PC-9 (cell line): Measurements from ENCODE around the gene THAP10. TPM values are rescaled to one million over a fixed set of nuclear protein-coding genes. Genes with fewer than 3 reads are reported as not detected.

Experiments used
- BruUV-seq: library from RNA; stranded (reverse); fragments of 400-500 nt; replicated peaks from 2 replicates; lab custom pipeline; 2021; lab: Mats Ljungman, UMichigan
- CTCF ChIA-PET: fragments of 300-600 bp; sonication (Branson Sonifier 250); formaldehyde crosslinking; loops from one replicate; lab custom pipeline; 2022; ENCODE audit warnings: antibody characterized with exemption; lab: Charles Lee
- POLR2A ChIA-PET: fragments of 300-600 bp; sonication (Branson Sonifier 250); formaldehyde crosslinking; loops from one replicate; lab custom pipeline; 2022; ENCODE audit warnings: antibody characterized with exemption; ENCODE audit not compliant: unreplicated experiment; lab: Charles Lee
- DNase-seq, 2 experiments: peaks; one replicate each; pipeline versions ENCODE4 v3.0.0 to v3.0.0-alpha.2; 2015 to 2022; ENCODE audit warnings: mixed read lengths in 1 of 2
- H2AFZ ChIP-seq: fragments of 200-600 bp; sonication (generic); 2 replicates; pipeline ENCODE4 v1.8.1; 2017; ENCODE audit warnings: antibody characterized with exemption
- H3F3A ChIP-seq: fragments of 200-600 bp; sonication (generic); 2 replicates; pipeline ENCODE4 v1.8.1; 2017; ENCODE audit warnings: antibody characterized with exemption, mild to moderate bottlenecking, low read depth; ENCODE audit not compliant: insufficient read depth
- H3K27ac ChIP-seq: fragments of 200-600 bp; sonication (generic); 2 replicates; pipeline ENCODE4 v1.6.1; 2016; ENCODE audit warnings: mixed run types
- H3K27me3 ChIP-seq: fragments of 200-600 bp; sonication (generic); 2 replicates; pipeline ENCODE4 v1.6.1; 2016; ENCODE audit warnings: low read depth, mixed run types; ENCODE audit not compliant: insufficient read depth
- H3K36me3 ChIP-seq: fragments of 200-600 bp; sonication (generic); 2 replicates; pipeline ENCODE4 v1.6.1; 2016; ENCODE audit warnings: low read depth, mixed run types
- H3K4me1 ChIP-seq: fragments of 200-600 bp; sonication (generic); replicated peaks from 2 replicates; pipeline ENCODE4 v1.6.1; 2016; ENCODE audit warnings: mixed run types; ENCODE audit not compliant: insufficient read depth
- H3K4me2 ChIP-seq: fragments of 200-600 bp; sonication (generic); 2 replicates; pipeline ENCODE4 v1.6.1; 2017; ENCODE audit warnings: mixed run types
- H3K4me3 ChIP-seq: fragments of 200-600 bp; sonication (generic); 2 replicates; pipeline ENCODE4 v1.6.1; 2016; ENCODE audit warnings: mixed run types
- H3K79me2 ChIP-seq: fragments of 200-600 bp; sonication (generic); 2 replicates; pipeline ENCODE4 v1.6.1; 2017; ENCODE audit warnings: low read depth, mixed run types
- H3K9me2 ChIP-seq: fragments of 200-600 bp; sonication (generic); 2 replicates; pipeline ENCODE4 v1.8.1; 2017; ENCODE audit warnings: mild to moderate bottlenecking; ENCODE audit not compliant: insufficient read depth
- H3K9me3 ChIP-seq: fragments of 200-600 bp; sonication (generic); 2 replicates; pipeline ENCODE4 v1.8.1; 2016; ENCODE audit warnings: low read depth; ENCODE audit not compliant: insufficient read depth
- H4K20me1 ChIP-seq: fragments of 200-600 bp; sonication (generic); 2 replicates; pipeline ENCODE4 v1.8.1; 2017; ENCODE audit not compliant: insufficient read depth
- CTCF ChIP-seq: fragments of 200-600 bp; sonication (generic); conservative IDR thresholded peaks from 2 replicates; pipeline ENCODE4 v1.6.1; 2017; ENCODE audit warnings: mixed run types, antibody characterized with exemption, mild to moderate bottlenecking, moderate library complexity
- EZH2 ChIP-seq: fragments of 200-600 bp; sonication (generic); IDR thresholded peaks from 2 replicates; pipeline ENCODE4 v1.8.0; 2017; ENCODE audit warnings: antibody characterized with exemption, low read depth
- intact Hi-C: fragments of 100-400 bp; cut with micrococcal nuclease; formaldehyde crosslinking; loops from one replicate; pipeline ENCODE4 v1.10.0; 2022; ENCODE audit not compliant: unreplicated experiment
- total RNA-seq: library from RNA; stranded (reverse); gene quantifications from 2 replicates; pipeline ENCODE4 v1.2.3, GENCODE V29; 2021

Gene THAP10
- total RNA-seq, 1 experiment from 2014 or later, result 5.5 TPM

- H4K20me1 ChIP-seq, result no peaks in the 10 kb centered on the region
- DNase-seq, result peak; percentile 50 to 80
- TF ChIP-seq EZH2 (no peak), CTCF (no peak)
- peak overlapping the region; percentile 79 for H3K27ac ChIP-seq
- no peaks in the 10 kb centered on the region for H3K79me2 ChIP-seq
- peak overlapping the region; percentile 68; the same call in 1 of the 2 replicates for H2AFZ ChIP-seq
- peak overlapping the region; percentile 24 for H3K4me2 ChIP-seq
- POLR2A ChIA-PET, result interaction anchor here (0.5 to 0.7 kb wide), 2 partner anchors 393 to 587 kb away, joined by 4 to 5 read pairs; no protein-coding TSS in a partner anchor
- intact Hi-C loops, result no loop called here
- H3K9me2 ChIP-seq, result no peaks in the 10 kb centered on the region
- BruUV-seq, result no TSS peak
- H3F3A ChIP-seq, result no peaks in the 10 kb centered on the region; the same call in 1 of the 2 replicates
- peaks cover 16% of the 10 kb centered on the region for H3K4me1 ChIP-seq
- no peak overlapping the region for H3K4me3 ChIP-seq
- H3K36me3 ChIP-seq, result no peaks in the 10 kb centered on the region
- CTCF ChIA-PET, result no interaction called here
- H3K27me3 ChIP-seq, result no peaks in the 10 kb centered on the region
- peaks cover 5% of the 10 kb centered on the region for H3K9me3 ChIP-seq
Measured at GRCh38 chr15:70902107-70902506, 9.9 kb upstream of the THAP10 start.

GRCh38 chr15:70892912-70893560 is 803 bp upstream of the THAP10 start:
- Histone ChIP-seq H4K20me1 (no peaks in the 10 kb centered on the region), H3K36me3 (no peaks in the 10 kb centered on the region), H3K9me2 (no peaks in the 10 kb centered on the region), H2AFZ (peak overlapping the region; percentile 95), H3K27me3 (no peaks in the 10 kb centered on the region), H3K4me3 (peak overlapping the region; percentile 91), H3K4me2 (peak overlapping the region; percentile 90), H3K27ac (peak overlapping the region; percentile 54; the same call in 1 of the 2 replicates), H3K79me2 (peaks cover 26% of the 10 kb centered on the region), H3K4me1 (peaks cover 22% of the 10 kb centered on the region), H3K9me3 (no peaks in the 10 kb centered on the region), H3F3A (peaks cover 20% of the 10 kb centered on the region; the same call in 1 of the 2 replicates)
- POLR2A ChIA-PET, result no interaction called here
- BruUV-seq, result TSS peak; percentile 51
- intact Hi-C loops, result loop anchor here (1.0 to 10.0 kb wide), 6 partner anchors 66 to 912 kb away; partner anchors contain the start of gene THSD4
- peak; percentile 58; the same call in 1 of the 2 replicates for TF ChIP-seq CTCF
- no peak for TF ChIP-seq EZH2
- CTCF ChIA-PET, result interaction anchor here (0.6 to 1.0 kb wide), 2 partner anchors 99 to 554 kb away, joined by 3 read pairs; no protein-coding TSS in a partner anchor
- peak; percentile 35 to 40 for DNase-seq

- no peaks in the 10 kb centered on the region for H3F3A ChIP-seq
- TF ChIP-seq EZH2 (no peak), CTCF (no peak)
- H2AFZ ChIP-seq, result no peak overlapping the region
- no peaks in the 10 kb centered on the region for H3K9me2 ChIP-seq
- POLR2A ChIA-PET, result no interaction called here
- H3K27ac ChIP-seq, result no peak overlapping the region
- intact Hi-C loops, result no loop called here
- BruUV-seq, result no TSS peak
- H4K20me1 ChIP-seq, result no peaks in the 10 kb centered on the region
- no peaks in the 10 kb centered on the region for H3K27me3 ChIP-seq
- H3K4me1 ChIP-seq, result no peaks in the 10 kb centered on the region
- no peaks in the 10 kb centered on the region for H3K36me3 ChIP-seq
- no peaks in the 10 kb centered on the region for H3K79me2 ChIP-seq
- CTCF ChIA-PET, result no interaction called here
- H3K4me2 ChIP-seq, result no peak overlapping the region
- no peaks in the 10 kb centered on the region for H3K9me3 ChIP-seq
- no peak overlapping the region for H3K4me3 ChIP-seq
- no peak for DNase-seq
Measured at GRCh38 chr15:70882361-70882760, 9.9 kb downstream of the THAP10 start.
